DMS114 treated with DMSO at 0.1 percent for 48 hours (cell line): ENCODE results near the gene CNTN2.

Experiments used
- DNase-seq: peaks from one replicate; lab custom pipeline; 2025; ENCODE audit not compliant: unreplicated experiment; lab: John Stamatoyannopoulos, UW

Gene CNTN2

GRCh38 chr1:205071028-205071409, 28.0 kb downstream of the CNTN2 start:
- DNase-seq = no peak

- DNase-seq = no peak
These were observed 28.8 kb downstream of the CNTN2 start for GRCh38 chr1:205071801-205072200.

GRCh38 chr1:205072286-205072685, 29.3 kb downstream of the CNTN2 start:
- DNase-seq = no peak

- DNase-seq = no peak
These were observed 29.9 kb downstream of the CNTN2 start for GRCh38 chr1:205072881-205073280.

GRCh38 chr1:205073511-205073910, 30.5 kb downstream of the CNTN2 start:
- no peak for DNase-seq

GRCh38 chr1:205074084-205074483, 31.1 kb downstream of the CNTN2 start:
- DNase-seq = no peak

GRCh38 chr1:205074513-205074912, 31.5 kb downstream of the CNTN2 start:
- DNase-seq = no peak

GRCh38 chr1:205075642-205076155, 32.7 kb downstream of the CNTN2 start:
- DNase-seq = no peak

GRCh38 chr1:205076245-205076761, 33.3 kb downstream of the CNTN2 start:
- DNase-seq = no peak

GRCh38 chr1:205077158-205077933, 34.3 kb downstream of the CNTN2 start:
- DNase-seq = no peak

GRCh38 chr1:205077934-205078311, 34.9 kb downstream of the CNTN2 start:
- DNase-seq = no peak

- no peak for DNase-seq
These were observed 39.4 kb downstream of the CNTN2 start for GRCh38 chr1:205082431-205082830.

GRCh38 chr1:205084360-205084759, 41.3 kb downstream of the CNTN2 start, which contains the start of gene TMEM81:
Gene TMEM81 (minus strand): TSS chr1:205084460. CDS start chr1:205084320, 140 bp downstream.
- DNase-seq = no peak

GRCh38 chr1:205088341-205088740, 45.3 kb downstream of the CNTN2 start:
- no peak for DNase-seq

GRCh38 chr1:205091043-205091740, 48.2 kb downstream of the CNTN2 start:
- no peak for DNase-seq

GRCh38 chr1:205095422-205095821, 52.4 kb downstream of the CNTN2 start:
- no peak for DNase-seq

GRCh38 chr1:205098242-205098641, 55.2 kb downstream of the CNTN2 start:
- no peak for DNase-seq

GRCh38 chr1:205102404-205102803, 59.4 kb downstream of the CNTN2 start:
- no peak for DNase-seq

- DNase-seq = no peak
These were observed 64.3 kb downstream of the CNTN2 start for GRCh38 chr1:205107327-205107726.

- no peak for DNase-seq
These were observed 65.5 kb downstream of the CNTN2 start for GRCh38 chr1:205108464-205108863.

- no peak for DNase-seq
These were observed 66.3 kb downstream of the CNTN2 start for GRCh38 chr1:205109269-205109668.

GRCh38 chr1:205109711-205110110, 66.7 kb downstream of the CNTN2 start:
- no peak for DNase-seq
